GM13976 (cell line): ENCODE data around the gene MAGI3.
"Not testable (repeated sequence)": the region's sequence is repeated elsewhere in the genome, so short reads cannot be mapped to it uniquely, and the experiment has no call there.

Experiments
- DNase-seq: peaks from one replicate; pipeline ENCODE4 v3.0.0; 2012; ENCODE audit warnings: low spot score
- in situ Hi-C: fragments of 300-500 bp; cut with MboI; formaldehyde crosslinking; loops from one replicate; pipeline ENCODE4 v1.12.0; 2022; ENCODE audit warnings: low sequenced_read_pairs, mixed read lengths, inconsistent platforms; ENCODE audit not compliant: unreplicated experiment
- TF ChIP-seq, protein P1 (sequence below): IDR thresholded peaks from 2 replicates; pipeline ENCODE4 v1.5.1; 2012; ENCODE audit warnings: borderline replicate concordance, mild to moderate bottlenecking; ENCODE audit not compliant: insufficient read depth; ENCODE audit errors: extremely low read depth, missing control alignments, control extremely low read depth

MAGI3 gene

DNA sequence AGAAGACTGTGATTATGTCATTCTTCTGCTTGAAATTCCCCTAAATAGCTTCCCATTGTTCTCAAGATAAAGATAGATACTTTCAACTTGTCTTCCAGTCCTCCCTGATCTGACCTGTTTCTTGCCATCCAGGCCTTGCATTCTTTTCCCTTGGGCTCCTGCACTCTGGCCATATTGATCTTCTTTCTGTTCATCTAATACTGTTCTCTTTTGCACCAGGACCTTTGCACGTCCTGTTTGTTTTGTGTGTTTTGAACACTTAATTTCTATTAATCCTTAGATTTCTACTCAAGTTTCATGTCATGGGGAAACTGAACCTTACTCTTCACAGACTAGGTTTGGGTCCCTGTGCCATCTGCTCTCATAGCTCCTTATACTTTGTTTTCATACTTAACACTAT lies 65.1 kb downstream of the MAGI3 start:
- no peak for DNase-seq
- in situ Hi-C loops, result loop anchor here (10.0 kb wide), 1 partner anchor 311 kb away; no protein-coding TSS in a partner anchor
- TF ChIP-seq, protein P1, sequence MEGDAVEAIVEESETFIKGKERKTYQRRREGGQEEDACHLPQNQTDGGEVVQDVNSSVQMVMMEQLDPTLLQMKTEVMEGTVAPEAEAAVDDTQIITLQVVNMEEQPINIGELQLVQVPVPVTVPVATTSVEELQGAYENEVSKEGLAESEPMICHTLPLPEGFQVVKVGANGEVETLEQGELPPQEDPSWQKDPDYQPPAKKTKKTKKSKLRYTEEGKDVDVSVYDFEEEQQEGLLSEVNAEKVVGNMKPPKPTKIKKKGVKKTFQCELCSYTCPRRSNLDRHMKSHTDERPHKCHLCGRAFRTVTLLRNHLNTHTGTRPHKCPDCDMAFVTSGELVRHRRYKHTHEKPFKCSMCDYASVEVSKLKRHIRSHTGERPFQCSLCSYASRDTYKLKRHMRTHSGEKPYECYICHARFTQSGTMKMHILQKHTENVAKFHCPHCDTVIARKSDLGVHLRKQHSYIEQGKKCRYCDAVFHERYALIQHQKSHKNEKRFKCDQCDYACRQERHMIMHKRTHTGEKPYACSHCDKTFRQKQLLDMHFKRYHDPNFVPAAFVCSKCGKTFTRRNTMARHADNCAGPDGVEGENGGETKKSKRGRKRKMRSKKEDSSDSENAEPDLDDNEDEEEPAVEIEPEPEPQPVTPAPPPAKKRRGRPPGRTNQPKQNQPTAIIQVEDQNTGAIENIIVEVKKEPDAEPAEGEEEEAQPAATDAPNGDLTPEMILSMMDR, result no peak

DNA sequence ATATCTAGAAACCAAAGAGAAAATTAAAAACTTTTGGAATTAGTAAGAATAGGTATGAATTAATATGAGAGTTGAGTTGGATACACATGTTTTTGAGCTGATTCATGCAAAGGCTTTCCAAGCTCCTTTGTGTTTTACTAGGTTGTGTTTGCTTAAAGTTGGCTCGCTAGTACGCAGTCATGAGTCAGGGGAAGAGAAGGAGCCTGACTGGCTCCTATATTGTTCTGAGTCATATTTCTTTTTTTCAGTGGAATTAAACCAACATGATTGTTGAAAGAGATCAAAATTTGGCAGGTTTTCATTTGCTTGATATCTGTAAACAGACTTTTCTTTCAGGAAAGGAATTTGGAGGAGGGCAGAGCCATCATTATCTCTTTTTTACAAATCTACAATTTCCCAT lies 66.7 kb downstream of the MAGI3 start:
- in situ Hi-C loops, result loop anchor here (10.0 kb wide), 1 partner anchor 312 kb away; no protein-coding TSS in a partner anchor
- DNase-seq, result no peak
- TF ChIP-seq, protein P1, result no peak

DNA sequence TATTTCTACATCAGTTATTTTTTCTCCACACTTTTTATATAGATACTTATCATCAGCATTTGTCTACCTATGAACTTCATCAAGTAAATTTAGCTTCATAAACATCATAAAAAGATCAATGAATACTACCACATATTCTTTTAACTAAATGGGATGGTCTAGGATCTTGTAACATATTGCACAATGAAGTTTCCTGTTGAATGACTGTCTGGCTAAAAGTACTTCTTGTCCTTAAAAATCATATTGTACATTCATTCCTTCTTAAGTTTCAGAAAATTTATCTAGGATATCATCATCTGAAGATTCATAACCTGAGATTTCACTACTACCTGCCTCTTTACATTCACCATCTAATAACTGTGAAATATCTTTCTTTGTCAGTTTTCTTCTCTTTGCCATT lies 69.0 kb downstream of the MAGI3 start:
- in situ Hi-C loops, result loop anchor here (10.0 kb wide), 1 partner anchor 314 kb away; no protein-coding TSS in a partner anchor
- DNase-seq, result no peak
- TF ChIP-seq, protein P1, result no peak

DNA sequence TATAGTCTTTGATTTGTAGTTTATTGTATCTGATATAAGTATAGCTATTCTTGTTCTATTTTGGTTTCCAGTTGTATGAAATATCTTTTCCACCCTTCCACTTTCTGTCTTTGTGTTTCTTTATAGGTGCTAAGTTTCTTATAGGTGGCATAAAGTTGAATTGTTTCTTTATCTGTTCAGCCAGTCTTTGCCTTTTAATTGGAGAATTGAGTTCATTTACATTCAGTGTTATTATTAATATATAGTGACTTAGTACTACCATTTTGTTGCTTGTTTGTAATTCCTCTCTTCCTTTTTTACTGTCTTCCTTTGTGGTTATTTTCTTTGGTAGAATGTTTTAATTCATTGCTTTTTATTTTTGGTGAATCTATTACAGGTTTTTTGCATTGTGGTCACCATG lies 77.7 kb downstream of the MAGI3 start:
- TF ChIP-seq, protein P1, result no peak
- in situ Hi-C loops, result no loop called here
- no peak for DNase-seq

DNA sequence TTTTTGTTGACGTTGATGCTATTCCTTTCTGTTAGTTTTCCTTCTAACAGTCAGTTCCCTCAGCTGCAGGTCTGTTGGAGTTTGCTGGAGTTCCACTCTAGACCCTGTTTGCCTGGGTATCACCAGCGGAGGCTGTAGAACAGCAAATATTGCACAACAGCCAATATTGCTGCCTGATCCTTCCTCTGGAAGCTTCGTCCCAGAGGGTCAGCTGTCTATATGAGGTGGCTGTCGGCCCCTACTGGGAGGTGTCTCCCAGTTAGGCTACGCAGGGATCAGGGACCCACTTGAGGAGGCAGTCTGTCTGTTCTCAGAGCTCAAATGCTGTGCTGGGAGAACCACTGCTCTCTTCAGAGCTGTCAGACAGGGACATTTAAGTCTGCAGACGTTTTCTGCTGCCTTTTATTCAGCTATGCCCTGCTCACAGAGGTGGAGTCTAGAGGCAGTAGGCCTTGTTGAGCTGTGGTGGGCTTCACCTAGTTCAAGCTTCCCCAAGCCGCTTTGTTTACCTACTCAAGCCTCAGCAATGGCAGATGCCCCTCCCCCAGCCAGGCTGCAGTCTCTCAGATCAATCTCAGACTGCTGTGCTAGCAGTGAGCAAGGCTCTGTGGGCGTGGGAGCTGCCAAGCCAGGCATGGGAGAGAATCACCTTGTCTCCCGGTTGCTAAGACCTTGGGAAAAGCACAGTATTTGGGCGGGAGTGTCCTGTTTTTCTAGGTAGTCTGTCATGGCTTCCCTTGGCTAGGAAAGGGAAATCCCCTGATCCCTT lies 88.3 kb downstream of the MAGI3 start:
- DNase-seq, in situ Hi-C loops: not testable (repeated sequence)

DNA sequence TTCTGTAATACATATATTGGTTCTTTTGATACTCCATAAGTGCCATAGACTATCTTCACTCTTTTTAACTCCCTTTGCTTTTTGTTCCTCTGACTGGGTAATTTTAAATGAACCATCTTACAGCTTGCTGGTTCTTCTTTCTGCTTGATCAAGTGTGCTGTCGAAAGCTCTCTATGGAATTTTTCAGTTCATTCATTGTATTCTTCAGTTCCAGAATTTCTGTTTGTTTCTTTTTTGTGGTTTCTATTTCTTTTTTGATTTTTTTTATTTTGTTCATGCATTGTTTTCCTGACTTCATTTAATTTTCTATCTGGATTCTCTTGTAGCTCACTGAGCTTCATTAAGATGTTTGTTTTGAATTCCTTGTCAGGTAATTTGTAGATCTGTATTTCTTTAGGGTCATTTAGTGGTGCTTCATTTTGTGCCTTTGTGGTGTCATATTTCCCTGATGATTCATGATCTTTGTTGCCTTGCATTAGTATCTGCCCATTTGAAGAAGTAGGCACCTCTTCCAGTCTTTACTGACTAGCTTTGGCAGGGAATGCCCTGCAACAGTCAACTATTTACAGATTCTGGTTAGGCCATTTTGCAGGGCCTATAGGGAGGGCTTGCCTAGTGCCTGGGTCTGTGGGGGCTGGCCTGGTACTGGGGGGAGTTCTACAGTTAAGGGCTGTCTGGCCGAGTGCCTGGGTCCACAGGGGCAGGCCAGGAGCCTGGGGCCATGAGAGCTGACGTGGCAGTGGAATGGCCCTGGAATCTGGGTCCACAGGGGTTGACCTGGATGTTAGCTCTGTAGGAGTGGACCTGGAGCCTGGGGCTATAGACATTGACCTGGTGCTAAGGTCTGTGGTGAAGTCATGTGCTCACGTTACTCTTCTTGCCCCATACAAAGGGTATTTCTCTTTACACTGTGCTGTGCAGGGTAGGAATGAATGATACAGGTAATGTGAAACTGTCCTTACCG lies 89.7 kb downstream of the MAGI3 start:
- no peak for DNase-seq
- in situ Hi-C loops, result no loop called here
- TF ChIP-seq, protein P1, result no peak

DNA sequence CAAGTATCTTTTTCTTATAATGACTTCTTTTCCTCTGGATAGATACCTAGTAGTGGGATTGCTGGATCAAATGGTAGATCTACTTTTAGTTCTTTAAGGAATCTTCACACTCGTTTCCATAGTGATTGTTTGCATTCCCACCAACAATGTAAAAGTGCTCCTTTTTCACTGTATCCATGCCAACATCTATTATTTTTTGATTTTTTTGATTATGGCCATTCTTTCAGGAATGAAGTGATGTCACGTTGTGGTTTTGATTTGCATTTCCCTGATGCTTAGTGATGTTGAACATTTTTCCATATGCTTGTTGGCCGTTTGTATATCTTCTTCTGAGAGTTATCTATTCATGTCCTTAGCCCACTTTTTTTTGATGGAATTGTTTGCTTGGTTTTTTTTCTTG lies 94.8 kb downstream of the MAGI3 start:
- DNase-seq, in situ Hi-C loops: not testable (repeated sequence)
